CD4-positive, alpha-beta T cell treated with Interleukin-6 at 100 ng/mL for 8 hours (primary cell): ENCODE measurements around the gene MARCHF5.

ENCODE experiments used
- DNase-seq: peaks from one replicate; pipeline ENCODE4 v3.0.0-alpha.2; 2020; ENCODE audit warnings: mixed read lengths, low spot score

Gene MARCHF5

DNA sequence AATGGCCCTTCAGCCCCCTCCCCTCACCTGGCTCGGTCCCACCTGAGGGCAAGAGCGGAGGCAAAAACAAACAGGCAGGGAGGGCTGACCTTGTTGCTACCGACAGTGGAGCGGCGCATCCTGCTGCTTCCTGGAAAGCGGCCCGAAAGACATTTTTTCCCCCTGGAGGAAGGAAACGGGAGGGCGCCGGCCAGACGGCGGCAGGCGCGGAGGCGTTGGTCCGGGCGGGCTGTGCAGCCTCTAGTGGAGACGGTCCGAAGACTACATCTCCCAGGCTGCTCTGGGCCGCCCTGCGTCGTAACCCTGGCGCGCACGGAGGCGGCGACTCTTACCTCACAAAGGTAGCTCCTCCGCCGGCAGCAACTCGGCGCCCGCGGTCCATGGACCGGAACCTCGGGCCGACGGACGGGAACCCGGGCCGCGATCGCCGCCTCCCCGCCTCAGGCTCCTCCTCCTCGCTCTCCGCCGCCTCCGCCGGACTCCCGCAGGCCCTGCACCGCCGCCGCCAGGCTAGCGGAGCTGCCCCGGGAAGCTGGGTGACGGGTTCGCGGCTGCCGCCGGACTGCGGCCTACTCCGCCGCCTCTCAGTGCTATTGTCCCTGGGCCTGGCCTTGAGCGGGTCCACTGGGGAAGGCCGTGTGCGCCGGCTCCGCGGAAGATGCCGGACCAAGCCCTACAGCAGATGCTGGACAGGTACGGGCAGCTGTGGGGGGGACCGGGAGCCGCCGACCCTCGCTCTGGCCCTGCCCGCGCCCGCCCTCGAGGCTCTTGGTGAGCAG lies at the start of gene MARCHF5, which contains the start of gene CPEB3:
TSS of gene MARCHF5 (plus strand) at position 331 of the 779 bp plus-strand sequence. CDS start at position 659, 328 bp downstream.
TSS of gene CPEB3 (minus strand) at position 242 of the 779 bp plus-strand sequence. CDS start 50,728 bp downstream, outside the sequence.
- DNase-seq, result peak; percentile 91

DNA sequence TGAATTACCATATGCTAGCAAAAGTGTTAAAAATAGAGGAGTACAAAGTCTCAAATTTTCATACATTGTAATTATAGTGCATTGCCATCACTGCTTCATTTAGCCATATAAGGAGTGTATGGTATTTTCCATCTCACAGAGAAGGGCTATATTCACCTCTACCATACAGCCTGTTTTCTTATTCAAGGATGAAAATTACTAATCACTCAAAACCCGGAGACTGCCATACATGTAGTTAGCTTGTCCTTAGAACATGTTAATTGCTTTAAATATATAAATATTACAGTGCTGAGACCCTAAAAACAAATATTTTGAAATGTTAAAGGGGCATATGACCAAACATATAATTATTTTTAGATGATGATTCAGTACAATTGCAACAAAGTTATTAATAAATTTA lies 49.5 kb upstream of the MARCHF5 start:
- no peak for DNase-seq

DNA sequence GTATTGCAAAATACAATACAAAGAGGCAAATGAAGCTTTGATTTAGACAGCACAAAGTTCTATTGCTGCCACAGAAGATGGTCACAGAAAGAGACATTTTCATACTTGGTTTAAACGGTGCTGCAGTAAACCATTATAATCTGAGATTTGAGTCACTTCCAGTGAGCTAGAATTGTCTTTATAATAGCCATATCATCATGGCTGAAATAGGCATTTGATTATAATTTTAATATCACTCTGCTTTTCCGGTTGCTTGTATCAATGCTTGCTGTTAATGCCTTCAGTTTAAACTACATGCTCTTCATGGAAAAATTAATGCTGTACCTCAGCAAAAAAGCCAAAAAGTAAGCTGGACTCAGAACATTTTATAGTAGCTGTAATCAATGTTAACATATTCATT lies 48.6 kb upstream of the MARCHF5 start:
- DNase-seq, result no peak

DNA sequence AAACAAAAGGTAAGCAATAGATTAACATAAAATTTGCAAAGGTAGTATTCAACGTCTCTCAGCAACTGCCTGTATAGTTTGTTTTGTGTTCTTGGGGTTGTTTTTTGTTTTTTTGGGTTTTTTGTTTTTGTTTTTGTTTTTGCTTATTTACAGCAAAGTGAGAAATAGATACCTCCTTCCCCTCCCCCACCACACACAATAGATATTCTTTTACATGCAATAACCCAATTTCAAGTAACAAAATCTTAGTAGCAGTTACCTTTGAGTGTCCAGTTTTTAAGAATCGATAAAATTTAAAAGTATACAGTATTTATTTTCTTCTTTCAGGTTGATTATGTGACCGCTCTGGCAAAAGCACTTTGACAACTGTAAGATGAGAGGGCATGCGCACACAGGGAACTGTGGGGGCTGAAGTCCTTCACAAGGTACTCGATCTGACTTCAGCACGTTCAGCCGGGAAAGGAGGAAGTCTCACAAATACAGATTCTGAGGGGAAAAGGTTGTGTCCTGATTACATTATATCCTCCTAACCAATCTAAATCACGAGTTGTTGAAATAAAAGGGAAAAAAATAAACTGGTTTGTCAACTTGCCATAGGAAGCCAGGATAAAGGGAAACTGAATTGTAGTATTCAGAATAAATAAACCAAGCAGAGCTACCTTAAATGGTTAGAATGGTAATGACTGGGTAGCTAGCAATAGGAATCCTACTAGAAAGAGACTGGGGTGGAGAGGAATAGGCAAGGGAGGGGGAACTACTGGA lies 47.9 kb upstream of the MARCHF5 start:
- peak; percentile 43 for DNase-seq

DNA sequence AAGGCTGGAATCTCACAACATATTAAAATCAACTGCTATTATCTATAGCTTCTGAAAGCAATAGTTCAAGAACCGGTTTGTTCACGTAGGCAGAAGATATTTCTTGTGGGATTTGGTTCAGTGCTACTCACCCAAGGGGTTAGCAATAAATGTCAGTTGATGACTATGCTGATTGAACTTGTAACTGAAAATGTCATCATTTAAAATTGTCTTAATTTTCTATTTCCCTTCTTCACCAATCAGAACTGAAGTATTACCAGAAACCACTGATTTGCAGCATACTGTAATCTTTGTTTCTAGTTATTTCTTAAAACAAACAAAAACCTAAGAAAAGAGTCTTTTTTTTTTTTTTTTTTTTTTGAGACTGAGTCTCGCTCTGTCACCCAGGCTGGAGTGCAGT lies 46.2 kb upstream of the MARCHF5 start:
- no peak for DNase-seq

GRCh38 chr10:92248566-92248965 lies 42.4 kb upstream of the MARCHF5 start:
- DNase-seq, result no peak

GRCh38 chr10:92263396-92263795 lies 27.6 kb upstream of the MARCHF5 start:
- no peak for DNase-seq

- DNase-seq, result no peak
Measured at GRCh38 chr10:92264249-92264648, 26.7 kb upstream of the MARCHF5 start.

- DNase-seq, result no peak
Measured at GRCh38 chr10:92265687-92266258, 25.2 kb upstream of the MARCHF5 start.

- no peak for DNase-seq
Measured at GRCh38 chr10:92267343-92267742, 23.6 kb upstream of the MARCHF5 start.

- DNase-seq, result no peak
Measured at GRCh38 chr10:92268748-92269147, 22.2 kb upstream of the MARCHF5 start.

DNA sequence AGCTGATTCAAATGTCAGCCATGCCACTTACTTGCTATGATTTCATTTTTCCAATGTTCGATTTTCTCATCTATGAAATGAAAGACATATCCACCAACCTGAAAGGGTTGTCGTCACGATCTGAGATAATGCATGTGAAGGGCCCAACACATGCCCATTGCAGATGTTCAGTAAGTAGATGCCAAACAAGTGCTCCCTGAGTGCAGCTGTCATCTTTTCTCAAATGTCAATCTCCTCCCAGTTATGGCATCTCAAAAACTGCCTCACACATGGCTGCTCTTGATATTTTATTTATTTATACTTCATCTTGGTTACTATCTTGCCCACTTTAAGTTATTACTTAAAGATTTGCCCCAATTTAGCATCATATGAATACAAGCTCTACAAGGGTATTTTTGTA lies 16.9 kb upstream of the MARCHF5 start:
- no peak for DNase-seq

DNA sequence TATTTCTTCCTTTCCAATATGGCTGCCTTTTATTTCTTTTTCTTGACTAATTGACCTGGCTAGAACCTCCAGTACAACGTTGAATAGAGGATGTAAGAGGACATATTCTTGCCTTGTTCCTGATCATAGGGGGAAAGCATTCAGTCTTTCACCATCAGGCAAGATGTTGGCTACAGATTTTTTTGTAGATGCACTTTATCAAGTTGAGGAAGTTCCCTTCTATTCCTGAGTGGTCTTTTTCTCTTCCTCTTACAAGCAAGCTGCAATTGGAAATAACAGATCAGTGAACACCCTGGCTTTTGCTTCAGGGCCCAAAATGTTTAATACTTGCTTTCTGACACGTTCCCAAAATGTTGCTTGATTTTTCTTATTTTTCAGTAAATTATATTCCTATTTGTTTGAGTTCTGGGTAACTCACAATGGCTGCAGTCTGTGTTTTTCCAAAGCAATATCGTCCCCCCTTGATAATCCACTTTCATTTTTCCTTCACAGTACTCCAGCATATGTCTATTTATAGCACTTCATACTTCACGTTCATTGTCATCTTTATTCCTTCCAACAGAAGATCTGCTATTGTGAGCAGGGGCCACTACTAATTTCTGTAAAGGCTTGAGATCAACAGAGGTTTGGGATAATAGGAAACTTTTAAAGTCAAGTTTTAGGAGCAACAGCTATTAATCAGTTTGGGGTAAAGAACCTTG lies 11.8 kb upstream of the MARCHF5 start:
- no peak for DNase-seq

DNA sequence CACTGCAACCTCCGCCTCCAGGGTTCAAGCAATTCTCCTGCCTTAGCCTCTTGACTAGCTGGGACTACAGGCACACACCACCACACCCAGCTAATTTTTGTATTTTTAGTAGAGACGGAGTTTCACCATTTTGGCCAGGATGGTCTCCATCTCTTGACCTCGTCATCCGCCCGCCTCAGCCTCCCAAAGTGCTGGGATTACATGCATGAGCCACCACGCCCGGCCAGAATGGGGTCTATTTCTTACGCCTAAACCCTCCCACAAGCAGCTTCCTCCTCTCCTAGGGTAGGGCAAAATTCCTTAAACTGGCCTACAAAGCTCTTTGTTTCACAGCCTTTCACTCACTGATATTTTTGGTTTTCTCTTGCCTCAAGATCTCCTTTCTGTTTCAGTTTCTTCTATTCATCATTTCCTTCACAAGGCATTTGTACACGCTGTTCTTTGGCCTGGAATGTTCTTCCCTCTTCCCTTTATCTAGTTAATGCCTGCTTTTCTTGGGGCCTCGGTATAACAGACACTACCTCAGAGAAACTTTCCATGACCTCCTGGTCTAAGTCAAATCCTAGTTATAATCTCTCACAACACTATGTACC lies 6.8 kb upstream of the MARCHF5 start:
- DNase-seq, result no peak

DNA sequence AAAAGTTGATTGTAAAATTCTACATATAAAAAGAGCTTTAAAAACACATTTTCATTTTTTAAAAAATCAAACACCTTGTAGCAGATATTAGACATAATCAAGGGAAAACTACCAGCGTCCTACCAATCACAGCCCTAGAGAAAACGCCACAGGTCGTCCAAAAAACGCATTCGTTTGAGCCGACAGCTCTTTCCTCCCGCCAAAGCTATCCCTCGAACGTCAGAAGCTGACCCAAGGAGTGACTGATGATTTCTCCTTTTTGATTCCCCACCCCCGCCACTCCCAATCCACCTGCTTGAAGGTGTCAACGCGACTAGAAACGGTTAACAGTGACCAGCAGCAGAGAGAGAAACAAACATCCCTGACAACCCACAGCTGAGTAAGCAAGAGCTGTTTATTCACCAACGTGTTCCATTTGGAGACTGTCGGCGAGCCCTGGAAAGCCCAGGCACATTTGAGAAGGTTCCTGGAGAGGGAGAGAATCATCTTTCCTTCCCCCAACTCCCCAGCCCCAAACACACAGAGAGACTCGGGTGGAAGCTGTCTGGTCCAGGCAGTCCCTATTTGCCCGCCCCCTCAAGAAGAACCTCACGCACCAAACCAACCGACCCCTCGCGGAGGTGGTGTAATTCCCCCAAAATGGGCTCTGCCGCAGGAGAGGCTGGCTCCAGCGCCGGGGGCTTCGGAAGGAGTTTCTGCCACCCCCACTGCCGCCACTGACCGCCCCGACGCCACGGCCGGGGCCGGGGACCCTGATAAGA lies 711 bp upstream of the MARCHF5 start:
- peak; percentile 15 for DNase-seq

GRCh38 chr10:92291616-92291865 lies 574 bp downstream of the MARCHF5 start:
- no peak for DNase-seq

- DNase-seq, result peak; percentile 23
Measured at GRCh38 chr10:92291921-92292845, 1.2 kb downstream of the MARCHF5 start.

GRCh38 chr10:92298487-92298886 lies 7.5 kb downstream of the MARCHF5 start:
- DNase-seq, result no peak

- DNase-seq, result no peak
Measured at GRCh38 chr10:92303096-92303495, 12.1 kb downstream of the MARCHF5 start.

DNA sequence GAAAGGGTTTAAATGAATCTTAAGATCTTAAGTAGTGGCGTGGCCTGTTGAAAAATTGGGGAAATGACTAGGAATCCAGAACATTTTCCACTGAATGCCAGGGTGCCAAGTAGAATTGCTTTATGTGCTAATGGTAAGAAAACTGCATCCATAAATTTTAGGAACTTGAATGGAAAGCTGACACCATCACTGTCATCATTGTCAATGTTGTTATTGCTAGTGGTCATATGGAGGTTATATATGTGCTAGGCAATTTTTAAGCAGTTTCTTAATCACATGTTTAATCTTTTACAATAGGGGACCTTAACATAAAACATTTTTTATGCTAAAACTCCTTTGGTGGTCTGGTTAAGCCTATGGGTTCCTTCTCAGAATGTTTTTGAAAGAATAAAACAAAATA lies 13.1 kb downstream of the MARCHF5 start:
- no peak for DNase-seq
